Epithelial cell of proximal tubule (primary cell): ENCODE results near the gene NKG7. TPM values are rescaled to one million over a fixed set of nuclear protein-coding genes. Genes with fewer than 3 reads are reported as not detected.

Experiments
- DNase-seq: peaks from one replicate; pipeline ENCODE4 v3.0.0-alpha.2; 2011; ENCODE audit warnings: low read depth
- H3K4me3 ChIP-seq: 2 replicates; pipeline ENCODE4 v1.5.1; 2011; ENCODE audit warnings: low read depth, mild to moderate bottlenecking, low read length
- CTCF ChIP-seq: conservative IDR thresholded peaks from 2 replicates; pipeline ENCODE4 v1.5.1; 2012; ENCODE audit warnings: low read depth, mild to moderate bottlenecking, low read length
- total RNA-seq: library from RNA; depleted of rRNA; stranded (reverse); fragments of >200 nt; gene quantifications from 2 replicates; pipeline ENCODE4 v1.2.3, GENCODE V29; 2015

The NKG7 gene
- total RNA-seq, 1 donor from 2014 or later: not detected

GRCh38 chr19:51324167-51324481, 48.3 kb downstream of the NKG7 start:
- no peak for DNase-seq
- H3K4me3 ChIP-seq: no peak overlapping the region
- TF ChIP-seq CTCF: no peak

DNA sequence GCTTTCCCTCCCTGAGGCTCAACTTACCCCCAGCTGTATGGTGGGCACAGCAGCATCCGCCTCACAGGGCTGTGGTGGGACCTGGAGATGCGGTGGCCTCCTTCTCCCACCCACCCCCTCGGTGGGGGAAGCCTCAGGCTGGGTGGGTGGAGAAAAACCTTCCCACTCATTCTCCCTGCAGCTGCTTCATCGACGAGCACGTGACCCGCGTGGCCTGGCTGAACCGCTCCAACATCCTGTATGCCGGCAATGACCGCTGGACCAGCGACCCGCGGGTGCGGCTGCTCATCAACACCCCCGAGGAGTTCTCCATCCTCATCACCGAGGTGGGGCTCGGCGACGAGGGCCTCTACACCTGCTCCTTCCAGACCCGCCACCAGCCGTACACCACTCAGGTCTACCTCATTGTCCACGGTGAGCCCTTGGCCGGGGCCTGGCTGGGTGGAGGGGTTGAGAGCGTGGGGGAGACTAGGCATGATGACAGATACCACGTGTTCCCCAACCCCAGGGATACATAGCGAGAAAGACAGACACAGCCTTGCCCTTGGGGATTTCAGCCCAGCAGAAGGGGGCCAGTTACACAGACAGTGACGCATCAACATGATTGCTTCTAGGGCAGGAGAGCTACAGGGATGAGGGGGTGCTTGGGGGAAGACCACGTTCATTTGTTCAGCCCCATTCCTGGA, 48.8 kb downstream of the NKG7 start:
- no peak for DNase-seq
- H3K4me3 ChIP-seq: no peak overlapping the region
- TF ChIP-seq CTCF: no peak

DNA sequence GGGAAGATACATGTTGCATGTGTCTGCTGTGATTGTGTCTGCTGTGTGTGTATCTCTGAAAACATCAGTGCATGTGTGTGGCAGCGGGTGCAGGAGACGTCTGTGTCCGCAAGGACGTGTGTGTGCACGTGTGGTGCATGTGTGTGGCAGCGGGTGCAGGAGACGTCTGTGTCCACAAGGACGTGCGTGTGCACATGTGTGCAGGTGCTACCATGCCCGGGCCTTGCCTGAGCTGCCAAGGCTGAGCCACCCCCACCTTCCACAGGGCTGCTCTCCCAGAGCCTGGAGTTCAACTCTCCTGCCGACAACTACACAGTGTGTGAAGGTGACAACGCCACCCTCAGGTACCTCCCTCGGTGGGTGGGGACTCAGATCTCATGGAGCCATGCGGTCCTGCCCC, 50.7 kb downstream of the NKG7 start:
- H3K4me3 ChIP-seq: no peak overlapping the region
- TF ChIP-seq CTCF: no peak
- DNase-seq: no peak

Other genes with a start within 250 kb of the NKG7 start
- gene SIGLEC9, start 247.7 kb downstream of the NKG7 start, total RNA-seq: not detected in 2 replicates
- gene SIGLEC7, start 230.4 kb downstream of the NKG7 start, total RNA-seq: not detected in 2 replicates
- not detected in 2 replicates for gene CD33, start 147.6 kb downstream of the NKG7 start, total RNA-seq
- not detected in 2 replicates for gene SIGLECL1, start 121.6 kb downstream of the NKG7 start, total RNA-seq
- 0.06 TPM in 1 of 2 replicates, not detected in the other for gene IGLON5, start 61.0 kb downstream of the NKG7 start, total RNA-seq
- 0.51 and 0.92 TPM in 2 replicates for gene VSIG10L, start 30.5 kb downstream of the NKG7 start, total RNA-seq
- gene ETFB, start 6.3 kb downstream of the NKG7 start, total RNA-seq: 55.6 and 56.0 TPM in 2 replicates
- not detected in 2 replicates for gene CLDND2, start 3.7 kb downstream of the NKG7 start, total RNA-seq
- not detected in 2 replicates for gene LIM2, start 15.3 kb upstream of the NKG7 start, total RNA-seq
- gene C19orf84, start 17.9 kb upstream of the NKG7 start, total RNA-seq: not detected in 2 replicates
- not detected in 2 replicates for gene SIGLEC10, start 45.0 kb upstream of the NKG7 start, total RNA-seq
- gene SIGLEC8, start 85.8 kb upstream of the NKG7 start, total RNA-seq: not detected in 2 replicates
- not detected in 2 replicates for gene CEACAM18, start 105.9 kb upstream of the NKG7 start, total RNA-seq
- gene SIGLEC12, start 129.1 kb upstream of the NKG7 start, total RNA-seq: not detected in 2 replicates
- not detected in 2 replicates for gene SIGLEC6, start 159.0 kb upstream of the NKG7 start, total RNA-seq
- gene ZNF175, start 198.6 kb upstream of the NKG7 start, total RNA-seq: 1.7 and 4.2 TPM in 2 replicates